K562 (cell line): ENCODE results near the gene NCOA3. TPM values are rescaled to one million over a fixed set of nuclear protein-coding genes. Genes with fewer than 3 reads are reported as not detected.

Experiments used
- BACH1 ChIP-seq: fragments of 200-800 bp; sonication (Bioruptor generic); IDR thresholded peaks from 2 replicates; pipeline ENCODE4 v1.6.1; 2016; ENCODE audit warnings: missing genetic modification characterization, missing compliant biosample characterization
- CTBP1 ChIP-seq: fragments of 450-650 bp; IDR thresholded peaks from 2 replicates; pipeline ENCODE4 v1.6.1; 2016; ENCODE audit warnings: borderline replicate concordance
- FOXJ3 ChIP-seq: sonication (generic); formaldehyde crosslinking; IDR thresholded peaks from 2 replicates; pipeline ENCODE4 v1.4.0; 2020; ENCODE audit warnings: mild to moderate bottlenecking, missing genetic modification reagents
- HNRNPK ChIP-seq: fragments of 200-400 bp; formaldehyde crosslinking; IDR thresholded peaks from one replicate; pipeline ENCODE4 v1.6.1; 2018; ENCODE audit warnings: mild to moderate bottlenecking, low read depth, low read length; ENCODE audit not compliant: poor library complexity, severe bottlenecking
- LCOR ChIP-seq: sonication (generic); formaldehyde crosslinking; IDR thresholded peaks from 2 replicates; pipeline ENCODE4 v1.8.0; 2022; ENCODE audit warnings: mild to moderate bottlenecking, missing genetic modification reagents
- RBM17 ChIP-seq: fragments of 200-400 bp; formaldehyde crosslinking; IDR thresholded peaks from 2 replicates; pipeline ENCODE4 v1.6.1; 2017; ENCODE audit warnings: low read depth, mild to moderate bottlenecking, low read length, borderline replicate concordance
- ZNF274 ChIP-seq: IDR thresholded peaks from 2 replicates; pipeline ENCODE4 v1.6.1; 2011; ENCODE audit warnings: low read depth, mild to moderate bottlenecking, low read length, moderate library complexity, borderline replicate concordance
- ZZZ3 ChIP-seq: fragments of 450-650 bp; IDR thresholded peaks from 2 replicates; pipeline ENCODE4 v1.6.1; 2016; ENCODE audit warnings: antibody characterized with exemption, mild to moderate bottlenecking, moderate library complexity
- polyA plus RNA-seq, 8 experiments: library from polyadenylated mRNA; depleted of rRNA in 4 of 8; stranded (reverse) in 5 of 8; unstranded in 3 of 8; fragments of >200 nt; fragmentation: Nextera tagmentation in 2 of 8; fragmentation: Illumina TruSeq in 1 of 8; extraction: Ambion mirVana in 2 of 8; extraction: Trizol in 1 of 8; gene quantifications; 2 replicates each; pipeline versions ENCODE4 v1.2.1 to v1.2.3, GENCODE V29; 2011 to 2014; ENCODE audit warnings: inconsistent platforms in 1 of 8, missing spikeins in 1 of 8
- total RNA-seq, 7 experiments: library from RNA; depleted of rRNA in 6 of 7; stranded (reverse); fragments of >200 nt in 6 of 7; fragmentation: Illumina TruSeq in 2 of 7; extraction: Trizol in 2 of 7; gene quantifications; 2 replicates each; pipeline versions ENCODE4 v1.2.1 to v1.2.3, GENCODE V29; 2011 to 2021; ENCODE audit warnings: low replicate concordance in 1 of 7
- TF ChIP-seq, protein P1 (sequence below): sonication (generic); formaldehyde crosslinking; IDR thresholded peaks from 2 replicates; pipeline ENCODE4 v1.8.1; 2023; ENCODE audit warnings: mild to moderate bottlenecking, missing genetic modification reagents
- TF ChIP-seq, protein P2 (sequence below): IDR thresholded peaks from 2 replicates; pipeline ENCODE4 v1.6.1; 2011; ENCODE audit warnings: borderline replicate concordance, low read depth, mild to moderate bottlenecking, moderate library complexity, low read length; ENCODE audit not compliant: insufficient read depth, poor library complexity, severe bottlenecking
- TF ChIP-seq, protein P3 (sequence below), 3 experiments: IDR thresholded peaks in 2 of 3; conservative IDR thresholded peaks in 1 of 3; 2 replicates each; pipeline ENCODE4 v1.5.1; 2011 to 2012; ENCODE audit warnings: low read length in 3 of 3, mild to moderate bottlenecking in 3 of 3, control low read depth in 2 of 3, improper control_type of control experiment in 1 of 3, inconsistent platforms in 1 of 3, low read depth in 1 of 3, mixed read lengths in 1 of 3, moderate library complexity in 1 of 3; ENCODE audit not compliant: insufficient read depth in 2 of 3
- TF ChIP-seq, protein P4 (sequence below): fragments of 450-650 bp; formaldehyde crosslinking; conservative IDR thresholded peaks from 2 replicates; pipeline ENCODE4 v1.4.0; 2022; ENCODE audit warnings: mild to moderate bottlenecking, missing genetic modification characterization
- TF ChIP-seq, protein P5 (sequence below): fragments of 200-800 bp; sonication (Bioruptor generic); IDR thresholded peaks from 2 replicates; pipeline ENCODE4 v1.6.1; 2017; ENCODE audit warnings: missing genetic modification characterization, missing compliant biosample characterization
- TF ChIP-seq, protein P6 (sequence below): fragments of 250-450 bp; sonication (Bioruptor Pico); IDR thresholded peaks from 2 replicates; pipeline ENCODE4 v1.4.0; 2020; ENCODE audit warnings: borderline replicate concordance

The NCOA3 gene
- total and polyA plus RNA-seq, 9 of the 15 experiments (the other 6 are each of a cell fraction or from before 2014, with no cell fraction given): 3.2 to 24.3 (median 14.4) TPM

DNA sequence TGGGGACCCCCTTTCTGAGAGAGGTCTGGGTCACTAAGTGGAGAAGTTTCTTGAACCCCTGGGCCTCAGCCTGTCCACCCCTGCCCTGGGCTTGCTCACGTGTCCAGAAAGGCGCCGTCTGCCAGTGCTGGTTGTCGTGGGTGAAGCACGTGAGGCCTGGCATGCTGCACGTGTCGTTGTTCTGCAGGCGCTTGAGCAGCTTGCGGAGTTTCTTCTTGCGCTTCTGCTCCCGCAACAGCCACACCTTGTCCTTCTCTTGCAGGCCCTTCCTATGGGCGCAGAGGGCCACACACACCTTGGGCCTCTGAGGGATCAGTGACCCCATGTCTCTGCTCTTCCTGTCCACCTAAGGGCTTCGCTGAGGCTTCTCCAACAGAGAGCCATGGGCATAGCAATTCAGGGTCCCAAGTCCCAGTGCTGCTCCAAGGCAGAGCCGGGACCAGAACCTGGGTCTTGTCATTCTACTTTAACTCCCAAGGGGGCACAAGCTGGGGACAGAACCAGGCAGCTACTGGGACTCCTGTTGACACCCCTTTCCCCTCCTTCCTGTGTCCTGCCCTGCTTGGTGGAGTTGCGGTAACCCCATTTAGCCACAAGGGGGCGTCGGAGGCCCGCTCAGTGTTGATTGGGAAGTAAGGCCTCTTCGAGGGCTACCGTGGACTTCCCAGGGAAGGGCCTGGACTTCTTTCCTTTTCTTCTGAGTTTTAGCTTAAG is 161.8 kb downstream of the NCOA3 start (continued):
- TF ChIP-seq, protein P1, sequence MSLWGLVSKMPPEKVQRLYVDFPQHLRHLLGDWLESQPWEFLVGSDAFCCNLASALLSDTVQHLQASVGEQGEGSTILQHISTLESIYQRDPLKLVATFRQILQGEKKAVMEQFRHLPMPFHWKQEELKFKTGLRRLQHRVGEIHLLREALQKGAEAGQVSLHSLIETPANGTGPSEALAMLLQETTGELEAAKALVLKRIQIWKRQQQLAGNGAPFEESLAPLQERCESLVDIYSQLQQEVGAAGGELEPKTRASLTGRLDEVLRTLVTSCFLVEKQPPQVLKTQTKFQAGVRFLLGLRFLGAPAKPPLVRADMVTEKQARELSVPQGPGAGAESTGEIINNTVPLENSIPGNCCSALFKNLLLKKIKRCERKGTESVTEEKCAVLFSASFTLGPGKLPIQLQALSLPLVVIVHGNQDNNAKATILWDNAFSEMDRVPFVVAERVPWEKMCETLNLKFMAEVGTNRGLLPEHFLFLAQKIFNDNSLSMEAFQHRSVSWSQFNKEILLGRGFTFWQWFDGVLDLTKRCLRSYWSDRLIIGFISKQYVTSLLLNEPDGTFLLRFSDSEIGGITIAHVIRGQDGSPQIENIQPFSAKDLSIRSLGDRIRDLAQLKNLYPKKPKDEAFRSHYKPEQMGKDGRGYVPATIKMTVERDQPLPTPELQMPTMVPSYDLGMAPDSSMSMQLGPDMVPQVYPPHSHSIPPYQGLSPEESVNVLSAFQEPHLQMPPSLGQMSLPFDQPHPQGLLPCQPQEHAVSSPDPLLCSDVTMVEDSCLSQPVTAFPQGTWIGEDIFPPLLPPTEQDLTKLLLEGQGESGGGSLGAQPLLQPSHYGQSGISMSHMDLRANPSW (CRISPR knock-in tag): no peak
- TF ChIP-seq, protein P2, sequence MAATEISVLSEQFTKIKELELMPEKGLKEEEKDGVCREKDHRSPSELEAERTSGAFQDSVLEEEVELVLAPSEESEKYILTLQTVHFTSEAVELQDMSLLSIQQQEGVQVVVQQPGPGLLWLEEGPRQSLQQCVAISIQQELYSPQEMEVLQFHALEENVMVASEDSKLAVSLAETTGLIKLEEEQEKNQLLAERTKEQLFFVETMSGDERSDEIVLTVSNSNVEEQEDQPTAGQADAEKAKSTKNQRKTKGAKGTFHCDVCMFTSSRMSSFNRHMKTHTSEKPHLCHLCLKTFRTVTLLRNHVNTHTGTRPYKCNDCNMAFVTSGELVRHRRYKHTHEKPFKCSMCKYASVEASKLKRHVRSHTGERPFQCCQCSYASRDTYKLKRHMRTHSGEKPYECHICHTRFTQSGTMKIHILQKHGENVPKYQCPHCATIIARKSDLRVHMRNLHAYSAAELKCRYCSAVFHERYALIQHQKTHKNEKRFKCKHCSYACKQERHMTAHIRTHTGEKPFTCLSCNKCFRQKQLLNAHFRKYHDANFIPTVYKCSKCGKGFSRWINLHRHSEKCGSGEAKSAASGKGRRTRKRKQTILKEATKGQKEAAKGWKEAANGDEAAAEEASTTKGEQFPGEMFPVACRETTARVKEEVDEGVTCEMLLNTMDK: peak; percentile 70
- TF ChIP-seq RBM17 (no peak), CTBP1 (0 out of 2 replicates have a peak, but pooled peaks have one; percentile 22), LCOR (CRISPR knock-in tag) (no peak), ZZZ3 (no peak), HNRNPK (no peak), FOXJ3 (no peak), ZNF274 (no peak), BACH1 (tag) (no peak)
- TF ChIP-seq, protein P3, sequence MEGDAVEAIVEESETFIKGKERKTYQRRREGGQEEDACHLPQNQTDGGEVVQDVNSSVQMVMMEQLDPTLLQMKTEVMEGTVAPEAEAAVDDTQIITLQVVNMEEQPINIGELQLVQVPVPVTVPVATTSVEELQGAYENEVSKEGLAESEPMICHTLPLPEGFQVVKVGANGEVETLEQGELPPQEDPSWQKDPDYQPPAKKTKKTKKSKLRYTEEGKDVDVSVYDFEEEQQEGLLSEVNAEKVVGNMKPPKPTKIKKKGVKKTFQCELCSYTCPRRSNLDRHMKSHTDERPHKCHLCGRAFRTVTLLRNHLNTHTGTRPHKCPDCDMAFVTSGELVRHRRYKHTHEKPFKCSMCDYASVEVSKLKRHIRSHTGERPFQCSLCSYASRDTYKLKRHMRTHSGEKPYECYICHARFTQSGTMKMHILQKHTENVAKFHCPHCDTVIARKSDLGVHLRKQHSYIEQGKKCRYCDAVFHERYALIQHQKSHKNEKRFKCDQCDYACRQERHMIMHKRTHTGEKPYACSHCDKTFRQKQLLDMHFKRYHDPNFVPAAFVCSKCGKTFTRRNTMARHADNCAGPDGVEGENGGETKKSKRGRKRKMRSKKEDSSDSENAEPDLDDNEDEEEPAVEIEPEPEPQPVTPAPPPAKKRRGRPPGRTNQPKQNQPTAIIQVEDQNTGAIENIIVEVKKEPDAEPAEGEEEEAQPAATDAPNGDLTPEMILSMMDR (IDR thresholded peaks at IDR 0.05 in 2 of 3, conservative IDR thresholded peaks at IDR 0.05 in 1 of 3; ENCODE audit: insufficient read depth in 2 of 3, low read depth in 1 of 3, low read length in 3 of 3): peak; percentile 88 to 97 (median 89)
- TF ChIP-seq, protein P4, sequence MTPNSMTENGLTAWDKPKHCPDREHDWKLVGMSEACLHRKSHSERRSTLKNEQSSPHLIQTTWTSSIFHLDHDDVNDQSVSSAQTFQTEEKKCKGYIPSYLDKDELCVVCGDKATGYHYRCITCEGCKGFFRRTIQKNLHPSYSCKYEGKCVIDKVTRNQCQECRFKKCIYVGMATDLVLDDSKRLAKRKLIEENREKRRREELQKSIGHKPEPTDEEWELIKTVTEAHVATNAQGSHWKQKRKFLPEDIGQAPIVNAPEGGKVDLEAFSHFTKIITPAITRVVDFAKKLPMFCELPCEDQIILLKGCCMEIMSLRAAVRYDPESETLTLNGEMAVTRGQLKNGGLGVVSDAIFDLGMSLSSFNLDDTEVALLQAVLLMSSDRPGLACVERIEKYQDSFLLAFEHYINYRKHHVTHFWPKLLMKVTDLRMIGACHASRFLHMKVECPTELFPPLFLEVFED (CRISPR knock-in tag): no peak
- TF ChIP-seq, protein P5, sequence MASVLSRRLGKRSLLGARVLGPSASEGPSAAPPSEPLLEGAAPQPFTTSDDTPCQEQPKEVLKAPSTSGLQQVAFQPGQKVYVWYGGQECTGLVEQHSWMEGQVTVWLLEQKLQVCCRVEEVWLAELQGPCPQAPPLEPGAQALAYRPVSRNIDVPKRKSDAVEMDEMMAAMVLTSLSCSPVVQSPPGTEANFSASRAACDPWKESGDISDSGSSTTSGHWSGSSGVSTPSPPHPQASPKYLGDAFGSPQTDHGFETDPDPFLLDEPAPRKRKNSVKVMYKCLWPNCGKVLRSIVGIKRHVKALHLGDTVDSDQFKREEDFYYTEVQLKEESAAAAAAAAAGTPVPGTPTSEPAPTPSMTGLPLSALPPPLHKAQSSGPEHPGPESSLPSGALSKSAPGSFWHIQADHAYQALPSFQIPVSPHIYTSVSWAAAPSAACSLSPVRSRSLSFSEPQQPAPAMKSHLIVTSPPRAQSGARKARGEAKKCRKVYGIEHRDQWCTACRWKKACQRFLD (CRISPR knock-in tag): no peak
- TF ChIP-seq, protein P6, sequence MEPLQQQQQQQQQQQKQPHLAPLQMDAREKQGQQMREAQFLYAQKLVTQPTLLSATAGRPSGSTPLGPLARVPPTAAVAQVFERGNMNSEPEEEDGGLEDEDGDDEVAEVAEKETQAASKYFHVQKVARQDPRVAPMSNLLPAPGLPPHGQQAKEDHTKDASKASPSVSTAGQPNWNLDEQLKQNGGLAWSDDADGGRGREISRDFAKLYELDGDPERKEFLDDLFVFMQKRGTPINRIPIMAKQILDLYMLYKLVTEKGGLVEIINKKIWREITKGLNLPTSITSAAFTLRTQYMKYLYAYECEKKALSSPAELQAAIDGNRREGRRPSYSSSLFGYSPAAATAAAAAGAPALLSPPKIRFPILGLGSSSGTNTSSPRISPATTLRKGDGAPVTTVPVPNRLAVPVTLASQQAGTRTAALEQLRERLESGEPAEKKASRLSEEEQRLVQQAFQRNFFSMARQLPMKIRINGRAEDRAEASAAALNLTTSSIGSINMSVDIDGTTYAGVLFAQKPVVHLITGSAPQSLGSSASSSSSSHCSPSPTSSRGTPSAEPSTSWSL: no peak
